Caco-2 (cell line): ENCODE data around the gene SARDH. TPM values are rescaled to one million over a fixed set of nuclear protein-coding genes. Genes with fewer than 3 reads are reported as not detected.
A peak's percentile ranks its signal among the peaks of the same experiment; 100 is the strongest.

ENCODE experiments used
- BruUV-seq: library from RNA; stranded (reverse); fragments of 400-500 nt; replicated peaks from 2 replicates; lab custom pipeline; 2021; lab: Mats Ljungman, UMichigan
- CTCF ChIA-PET: fragments of 300-600 bp; sonication (Branson Sonifier 250); formaldehyde crosslinking; loops from one replicate; lab custom pipeline; 2022; ENCODE audit warnings: antibody characterized with exemption; lab: Charles Lee
- POLR2A ChIA-PET: fragments of 300-600 bp; sonication (Branson Sonifier 250); formaldehyde crosslinking; loops from one replicate; lab custom pipeline; 2022; ENCODE audit warnings: antibody characterized with exemption; lab: Charles Lee
- DNase-seq, 2 experiments: peaks; one replicate each; pipeline versions ENCODE4 v3.0.0 to v3.0.0-alpha.2; 2020 to 2022
- H3K27me3 ChIP-seq: replicated peaks from 2 replicates; pipeline ENCODE4 v1.6.0; 2011; ENCODE audit warnings: low read length; ENCODE audit not compliant: control insufficient read depth, insufficient read depth
- H3K36me3 ChIP-seq: 2 replicates; pipeline ENCODE4 v1.5.1; 2011; ENCODE audit warnings: low read length; ENCODE audit not compliant: control insufficient read depth, insufficient read depth
- H3K4me1 ChIP-seq: fragments of 250-450 bp; sonication (Bioruptor Pico); 2 replicates; pipeline ENCODE4 v1.5.1; 2020; ENCODE audit warnings: mild to moderate bottlenecking
- H3K4me3 ChIP-seq: 2 replicates; pipeline ENCODE4 v1.5.1; 2011; ENCODE audit warnings: low read depth, mild to moderate bottlenecking, control low read depth, low read length
- H3K9me3 ChIP-seq: fragments of 250-450 bp; sonication (Bioruptor Pico); 2 replicates; pipeline ENCODE4 v1.5.1; 2020; ENCODE audit warnings: mild to moderate bottlenecking, moderate library complexity
- H3K27ac Mint-ChIP-seq: one replicate; pipeline ENCODE4 v1.8.0; 2022; ENCODE audit warnings: mixed read lengths; ENCODE audit not compliant: unreplicated experiment
- H3K27me3 Mint-ChIP-seq: one replicate; pipeline ENCODE4 v1.8.0; 2022; ENCODE audit warnings: mixed read lengths; ENCODE audit not compliant: insufficient read depth, unreplicated experiment
- H3K36me3 Mint-ChIP-seq: one replicate; pipeline ENCODE4 v1.8.0; 2022; ENCODE audit warnings: mild to moderate bottlenecking, mixed read lengths; ENCODE audit not compliant: insufficient read depth, unreplicated experiment
- H3K4me1 Mint-ChIP-seq: one replicate; pipeline ENCODE4 v1.8.0; 2022; ENCODE audit warnings: low read depth, mixed read lengths; ENCODE audit not compliant: unreplicated experiment
- H3K4me3 Mint-ChIP-seq: one replicate; pipeline ENCODE4 v1.8.0; 2022; ENCODE audit warnings: mild to moderate bottlenecking, moderate library complexity, mixed read lengths; ENCODE audit not compliant: unreplicated experiment
- H3K9me3 Mint-ChIP-seq: one replicate; pipeline ENCODE4 v1.8.0; 2022; ENCODE audit warnings: mixed read lengths; ENCODE audit not compliant: unreplicated experiment
- CTCF ChIP-seq, 2 experiments: fragments of 200-600 bp in 1 of 2; IDR thresholded peaks; 1 replicate in 1 of 2; 2 replicates in 1 of 2; pipeline versions ENCODE4 v1.5.1 to v1.8.0; 2011 to 2022; ENCODE audit warnings: antibody characterized with exemption in 1 of 2, control low read depth in 1 of 2, inconsistent platforms in 1 of 2, low read depth in 1 of 2, low read length in 1 of 2, mild to moderate bottlenecking in 1 of 2, moderate library complexity in 1 of 2; ENCODE audit not compliant: insufficient read depth in 1 of 2, severe bottlenecking in 1 of 2, unreplicated experiment in 1 of 2
- intact Hi-C: fragments of 100-400 bp; cut with micrococcal nuclease; formaldehyde crosslinking; loops from one replicate; pipeline ENCODE4 v1.10.0; 2022; ENCODE audit not compliant: unreplicated experiment
- total RNA-seq: library from RNA; stranded (reverse); gene quantifications from 2 replicates; pipeline ENCODE4 v1.2.3, GENCODE V29; 2022

Gene SARDH
- total RNA-seq, 1 experiment from 2014 or later, result 0.36 TPM

GRCh38 chr9:133693116-133693515 is 45.0 kb downstream of the SARDH start:
- H3K9me3 ChIP-seq, result no peaks in the 10 kb centered on the region
- peak overlapping the region; percentile 69 for H3K27ac Mint-ChIP-seq
- no peak overlapping the region for H3K4me3 Mint-ChIP-seq
- peaks cover 36% of the 10 kb centered on the region for H3K4me1 Mint-ChIP-seq
- no peaks in the 10 kb centered on the region for H3K36me3 Mint-ChIP-seq
- intact Hi-C loops, result no loop called here
- H3K9me3 Mint-ChIP-seq, result no peaks in the 10 kb centered on the region
- H3K36me3 ChIP-seq, result no peaks in the 10 kb centered on the region
- POLR2A ChIA-PET, result no interaction called here
- H3K4me3 ChIP-seq, result no peak overlapping the region
- peaks cover 14% of the 10 kb centered on the region for H3K27me3 Mint-ChIP-seq
- H3K27me3 ChIP-seq, result no peaks in the 10 kb centered on the region
- BruUV-seq, result no TSS peak
- peaks cover 35% of the 10 kb centered on the region for H3K4me1 ChIP-seq
- CTCF ChIA-PET, result no interaction called here
- no peak for TF ChIP-seq CTCF (IDR thresholded peaks at IDR 0.05; ENCODE audit: insufficient read depth in 1 of 2, low read depth in 1 of 2, low read length in 1 of 2, severe bottlenecking in 1 of 2, unreplicated experiment in 1 of 2)
- no peak for DNase-seq

- no peak overlapping the region for H3K4me3 ChIP-seq
- ChIA-PET POLR2A (no interaction called here), CTCF (no interaction called here)
- Mint-ChIP-seq H3K4me3 (no peak overlapping the region), H3K36me3 (no peaks in the 10 kb centered on the region), H3K27me3 (peaks cover 11% of the 10 kb centered on the region), H3K4me1 (peaks cover 38% of the 10 kb centered on the region), H3K9me3 (no peaks in the 10 kb centered on the region), H3K27ac (peak overlapping the region; percentile 69)
- peaks cover 35% of the 10 kb centered on the region for H3K4me1 ChIP-seq
- BruUV-seq, result no TSS peak
- no peaks in the 10 kb centered on the region for H3K36me3 ChIP-seq
- TF ChIP-seq CTCF (IDR thresholded peaks at IDR 0.05; ENCODE audit: insufficient read depth in 1 of 2, low read depth in 1 of 2, low read length in 1 of 2, severe bottlenecking in 1 of 2, unreplicated experiment in 1 of 2), result no peak
- H3K9me3 ChIP-seq, result no peaks in the 10 kb centered on the region
- no peak for DNase-seq
- intact Hi-C loops, result no loop called here
- H3K27me3 ChIP-seq, result no peaks in the 10 kb centered on the region
Observed at GRCh38 chr9:133692364-133692985, 45.7 kb downstream of the SARDH start.

GRCh38 chr9:133691626-133692363 is 46.4 kb downstream of the SARDH start:
- intact Hi-C loops, result loop anchor here (2.0 kb wide), 1 partner anchor 25 kb away; no protein-coding TSS in a partner anchor
- Mint-ChIP-seq H3K9me3 (no peaks in the 10 kb centered on the region), H3K4me1 (peaks cover 38% of the 10 kb centered on the region), H3K27me3 (peaks cover 8% of the 10 kb centered on the region), H3K4me3 (no peak overlapping the region), H3K27ac (peak overlapping the region; percentile 69), H3K36me3 (no peaks in the 10 kb centered on the region)
- Histone ChIP-seq H3K27me3 (no peaks in the 10 kb centered on the region), H3K36me3 (no peaks in the 10 kb centered on the region), H3K4me1 (peaks cover 35% of the 10 kb centered on the region), H3K4me3 (no peak overlapping the region), H3K9me3 (no peaks in the 10 kb centered on the region)
- no peak for DNase-seq
- ChIA-PET POLR2A (no interaction called here), CTCF (no interaction called here)
- BruUV-seq, result no TSS peak
- TF ChIP-seq CTCF (IDR thresholded peaks at IDR 0.05; ENCODE audit: insufficient read depth in 1 of 2, low read depth in 1 of 2, low read length in 1 of 2, severe bottlenecking in 1 of 2, unreplicated experiment in 1 of 2), result no peak
